HG03108 (cell line): ENCODE measurements around the gene PIK3AP1.

Source experiments
- ATAC-seq: cut with Tn5 transposase; IDR thresholded peaks from one replicate; pipeline ENCODE4 v1.9.1; 2021; ENCODE audit warnings: moderate library complexity; ENCODE audit not compliant: unreplicated experiment

Gene PIK3AP1

GRCh38 chr10:96673318-96674099 lies 46.8 kb downstream of the PIK3AP1 start:
- ATAC-seq = peak; percentile 56

DNA sequence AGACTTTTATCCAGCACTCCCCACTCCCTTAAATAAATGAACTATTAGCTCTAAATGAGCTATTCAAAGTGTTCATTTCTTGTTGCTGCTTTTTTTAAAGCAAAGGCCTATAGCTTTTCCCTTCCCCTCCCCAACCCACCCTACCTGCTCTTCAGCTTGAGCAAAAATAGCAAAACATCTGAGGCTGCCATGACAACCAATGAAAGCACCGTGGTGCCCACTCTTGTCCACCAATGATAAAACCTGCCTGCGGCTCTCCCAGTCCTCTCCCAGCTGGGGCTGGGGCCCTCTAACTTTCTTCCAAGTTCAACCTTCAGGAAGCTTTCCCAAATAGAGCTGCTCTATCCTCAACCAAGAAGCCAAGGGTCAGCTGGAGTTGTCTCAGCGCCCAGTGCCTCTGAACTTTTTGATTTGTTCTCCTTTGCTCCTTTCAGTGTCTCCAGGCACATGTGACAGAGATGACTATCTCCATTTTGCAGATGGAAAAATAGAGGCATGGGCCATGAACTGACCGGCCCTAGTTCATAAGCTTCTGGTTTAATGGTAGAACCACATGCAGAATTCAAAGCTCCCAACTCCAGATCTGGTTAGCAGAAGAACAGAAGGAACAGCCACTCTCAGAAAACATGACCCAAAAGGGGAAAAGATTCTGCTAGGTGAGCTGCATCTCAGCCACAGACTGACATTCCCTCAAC lies 47.7 kb downstream of the PIK3AP1 start:
- no peak for ATAC-seq

- ATAC-seq = no peak
Measured at GRCh38 chr10:96671211-96671890, 49.0 kb downstream of the PIK3AP1 start.

GRCh38 chr10:96670786-96671185 lies 49.5 kb downstream of the PIK3AP1 start:
- no peak for ATAC-seq

DNA sequence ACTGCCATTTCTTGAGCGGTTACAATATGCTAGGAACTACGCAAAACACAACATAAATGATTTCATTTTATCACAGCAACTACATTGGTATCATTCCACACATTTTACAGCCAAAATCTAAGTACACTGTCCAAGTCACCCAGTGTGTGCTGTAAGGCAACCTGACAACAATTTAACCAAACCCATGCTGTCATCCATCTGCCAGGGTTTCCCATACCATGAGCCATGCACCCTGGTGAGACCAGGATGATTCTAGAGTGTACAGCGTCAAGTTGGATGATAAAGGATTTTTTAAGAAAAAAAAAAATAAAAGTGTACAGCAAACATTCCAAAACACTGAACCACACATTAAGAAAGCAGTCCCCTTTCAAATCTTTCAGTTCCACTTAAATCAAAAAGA lies 52.9 kb downstream of the PIK3AP1 start:
- no peak for ATAC-seq

DNA sequence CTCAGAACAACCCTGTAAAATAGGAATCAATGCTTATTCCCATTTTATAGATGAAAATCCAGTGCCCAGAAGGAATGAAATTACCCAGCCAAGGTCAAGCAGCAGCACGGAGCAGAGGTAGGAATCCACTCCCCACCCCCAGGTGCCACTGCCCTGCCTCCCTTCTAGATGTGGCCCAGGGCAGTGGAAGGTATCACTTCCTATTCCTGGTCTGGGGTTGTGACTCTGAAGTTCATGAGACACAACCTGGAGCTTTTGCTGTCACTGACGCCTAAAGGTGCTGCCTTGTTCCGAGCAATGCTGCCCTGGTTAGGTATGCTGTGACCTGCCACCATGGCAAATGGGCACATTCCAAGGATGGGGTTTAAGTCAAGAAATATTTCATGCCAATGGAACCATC lies 53.6 kb downstream of the PIK3AP1 start:
- ATAC-seq = no peak

DNA sequence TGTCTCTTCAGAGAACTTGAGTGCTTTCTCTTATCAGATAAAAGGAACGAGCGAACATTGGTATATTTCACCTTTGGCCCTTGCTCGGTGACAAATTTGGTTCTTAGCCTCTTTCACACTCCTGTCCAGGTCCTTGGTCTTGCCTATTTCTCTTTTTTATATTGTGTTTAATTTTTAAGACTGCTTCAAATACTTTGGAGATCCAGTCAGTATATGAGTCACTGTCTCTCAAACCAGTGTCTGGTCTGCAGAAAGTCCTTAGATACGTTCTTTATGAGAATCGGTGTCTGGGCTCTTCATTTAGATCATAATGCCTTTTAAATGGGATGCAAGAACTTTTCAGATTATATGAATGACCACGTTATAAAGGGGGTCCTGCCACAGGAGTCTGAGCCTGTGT lies 55.0 kb downstream of the PIK3AP1 start:
- ATAC-seq = no peak

- ATAC-seq = peak; percentile 64
Measured at GRCh38 chr10:96664563-96664962, 55.8 kb downstream of the PIK3AP1 start.

GRCh38 chr10:96663797-96664196 lies 56.5 kb downstream of the PIK3AP1 start:
- no peak for ATAC-seq

- ATAC-seq = no peak
Measured at GRCh38 chr10:96661632-96662031, 58.7 kb downstream of the PIK3AP1 start.

- ATAC-seq = no peak
Measured at GRCh38 chr10:96660297-96660696, 60.0 kb downstream of the PIK3AP1 start.

GRCh38 chr10:96658844-96659243 lies 61.5 kb downstream of the PIK3AP1 start:
- ATAC-seq = no peak

- no peak for ATAC-seq
Measured at GRCh38 chr10:96657385-96657784, 62.9 kb downstream of the PIK3AP1 start.

- ATAC-seq = no peak
Measured at GRCh38 chr10:96656839-96657238, 63.5 kb downstream of the PIK3AP1 start.

GRCh38 chr10:96656198-96656577 lies 64.1 kb downstream of the PIK3AP1 start:
- ATAC-seq = no peak

GRCh38 chr10:96655461-96656197 lies 64.7 kb downstream of the PIK3AP1 start:
- ATAC-seq = no peak

- ATAC-seq = peak; percentile 62
Measured at GRCh38 chr10:96651998-96652431, 68.3 kb downstream of the PIK3AP1 start.

DNA sequence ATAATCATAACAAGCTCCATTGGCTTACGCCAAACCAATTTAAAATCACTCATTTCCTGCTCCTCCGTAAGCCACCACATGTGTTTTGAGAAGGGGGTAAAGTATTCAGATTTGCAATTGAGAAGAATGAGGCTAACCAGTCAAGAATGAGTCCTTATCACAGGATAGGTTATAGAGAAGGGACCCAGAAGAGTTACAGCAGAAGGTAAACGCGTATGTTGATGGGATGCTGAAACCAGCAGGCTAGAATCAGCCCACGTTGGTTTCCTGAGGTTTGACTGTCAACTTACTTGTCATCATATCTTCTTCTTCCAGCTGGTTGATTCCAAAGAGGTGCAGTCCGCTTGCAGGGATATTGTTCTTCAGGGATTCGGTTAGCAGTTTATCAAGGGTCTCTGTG lies 69.4 kb downstream of the PIK3AP1 start:
- ATAC-seq = no peak

DNA sequence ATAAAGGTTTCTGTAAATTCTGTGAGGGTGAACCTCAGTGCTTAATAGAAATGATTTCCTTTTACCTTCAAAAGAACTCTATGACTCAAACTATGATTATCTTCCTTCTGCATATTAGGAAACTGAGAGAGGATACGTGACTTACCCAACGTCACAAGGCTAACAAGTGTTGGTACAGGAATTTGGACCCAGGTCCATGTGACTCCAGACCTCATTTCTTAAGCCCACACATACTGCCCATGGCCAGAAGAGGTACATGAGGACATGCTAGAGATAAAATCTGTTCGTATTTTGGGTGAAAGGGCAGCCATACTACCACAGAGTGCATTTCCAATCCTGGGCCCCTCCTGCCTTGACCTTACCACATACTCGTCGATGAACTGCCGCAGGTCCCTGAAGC lies 72.0 kb downstream of the PIK3AP1 start:
- no peak for ATAC-seq

GRCh38 chr10:96647466-96647865 lies 72.8 kb downstream of the PIK3AP1 start:
- ATAC-seq = no peak

DNA sequence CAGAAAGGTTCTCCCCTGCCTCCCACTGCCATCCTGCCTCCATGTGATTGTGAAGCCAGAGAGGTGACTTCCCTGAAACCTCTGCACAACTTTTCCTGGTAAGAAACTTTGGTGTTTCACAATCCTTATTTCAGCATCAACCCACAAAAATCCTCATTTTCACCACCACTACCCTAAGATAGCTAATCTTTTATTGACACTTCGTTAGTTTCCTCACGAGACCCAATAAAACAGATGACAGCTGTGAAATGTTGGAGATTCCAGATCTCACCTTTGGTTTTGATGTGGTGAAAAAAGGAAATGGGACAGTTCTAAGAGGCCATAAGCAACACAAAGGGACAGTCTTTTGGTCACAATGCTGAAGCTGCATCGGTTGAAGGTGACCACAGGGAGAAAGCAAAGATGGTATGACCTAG lies 73.6 kb downstream of the PIK3AP1 start:
- no peak for ATAC-seq
